ENCODE measurements around the gene QKI. TPM values are rescaled to one million over a fixed set of nuclear protein-coding genes. Genes with fewer than 3 reads are reported as not detected.
"Not testable (repeated sequence)": the region's sequence is repeated elsewhere in the genome, so short reads cannot be mapped to it uniquely, and the experiment has no call there.

Gene QKI
- total RNA-seq, 2 donors from 2014 or later: 9.1 to 28.0 TPM

DNA sequence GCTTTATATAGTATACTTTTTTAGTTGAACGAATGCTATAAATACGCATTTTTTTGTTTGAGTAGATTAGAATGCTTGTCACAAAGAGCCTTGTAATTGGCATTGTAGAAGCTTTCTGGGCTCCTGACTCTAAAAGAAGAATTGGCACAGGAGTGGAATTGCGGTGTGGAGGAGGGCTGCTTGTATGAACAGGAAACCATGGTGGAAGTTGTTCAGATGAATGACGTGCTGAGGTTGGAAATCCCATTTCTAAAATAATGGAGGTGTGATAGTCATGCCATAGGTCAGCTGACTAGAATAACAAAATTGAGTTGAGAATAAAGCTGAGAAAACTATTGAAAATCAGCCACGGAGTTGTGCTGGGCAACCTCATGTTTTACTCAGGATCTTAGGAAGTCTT lies 174.9 kb downstream of the QKI start:
- Histone ChIP-seq H3K9me3 (no peaks in the 10 kb centered on the region), H3K27ac (no peak overlapping the region), H3K4me1 (no peaks in the 10 kb centered on the region), H3K27me3 (no peaks in the 10 kb centered on the region), H3K9ac (ENCODE audit: low read depth in 2 of 2, low read length in 2 of 2) (no peak overlapping the region), H3K36me3 (no peaks in the 10 kb centered on the region), H3K4me3 (no peak overlapping the region)
- TF ChIP-seq, protein P1, sequence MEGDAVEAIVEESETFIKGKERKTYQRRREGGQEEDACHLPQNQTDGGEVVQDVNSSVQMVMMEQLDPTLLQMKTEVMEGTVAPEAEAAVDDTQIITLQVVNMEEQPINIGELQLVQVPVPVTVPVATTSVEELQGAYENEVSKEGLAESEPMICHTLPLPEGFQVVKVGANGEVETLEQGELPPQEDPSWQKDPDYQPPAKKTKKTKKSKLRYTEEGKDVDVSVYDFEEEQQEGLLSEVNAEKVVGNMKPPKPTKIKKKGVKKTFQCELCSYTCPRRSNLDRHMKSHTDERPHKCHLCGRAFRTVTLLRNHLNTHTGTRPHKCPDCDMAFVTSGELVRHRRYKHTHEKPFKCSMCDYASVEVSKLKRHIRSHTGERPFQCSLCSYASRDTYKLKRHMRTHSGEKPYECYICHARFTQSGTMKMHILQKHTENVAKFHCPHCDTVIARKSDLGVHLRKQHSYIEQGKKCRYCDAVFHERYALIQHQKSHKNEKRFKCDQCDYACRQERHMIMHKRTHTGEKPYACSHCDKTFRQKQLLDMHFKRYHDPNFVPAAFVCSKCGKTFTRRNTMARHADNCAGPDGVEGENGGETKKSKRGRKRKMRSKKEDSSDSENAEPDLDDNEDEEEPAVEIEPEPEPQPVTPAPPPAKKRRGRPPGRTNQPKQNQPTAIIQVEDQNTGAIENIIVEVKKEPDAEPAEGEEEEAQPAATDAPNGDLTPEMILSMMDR (IDR thresholded peaks at IDR 0.05): no peak
- intact Hi-C loops (cut with DNase I): no loop called here
- DNase-seq: no peak

DNA sequence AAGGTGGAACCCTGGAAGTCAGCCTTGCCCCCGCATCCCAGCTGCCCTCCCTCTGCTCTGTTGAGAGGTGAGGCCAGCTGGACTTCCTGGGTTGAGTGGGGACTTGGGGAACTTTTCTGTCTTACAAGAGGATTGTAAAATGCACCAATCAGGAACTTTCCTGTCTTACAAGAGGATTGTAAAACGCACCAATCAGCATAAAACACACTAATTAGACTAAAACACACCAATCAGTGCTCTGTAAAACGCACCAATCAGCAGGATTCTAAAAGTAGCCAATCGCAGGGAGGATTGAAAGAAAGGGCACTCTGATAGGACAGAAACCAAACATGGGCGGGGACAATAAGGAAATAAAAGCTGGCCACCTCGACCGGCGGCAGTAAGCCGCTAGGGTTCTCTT lies 175.6 kb downstream of the QKI start:
- intact Hi-C loops (cut with DNase I); H3K36me3 ChIP-seq; DNase-seq; H3K9ac ChIP-seq (ENCODE audit: low read depth in 2 of 2, low read length in 2 of 2); H3K27me3 ChIP-seq; H3K9me3 ChIP-seq; H3K4me1 ChIP-seq; H3K27ac ChIP-seq; H3K4me3 ChIP-seq: not testable (repeated sequence)

DNA sequence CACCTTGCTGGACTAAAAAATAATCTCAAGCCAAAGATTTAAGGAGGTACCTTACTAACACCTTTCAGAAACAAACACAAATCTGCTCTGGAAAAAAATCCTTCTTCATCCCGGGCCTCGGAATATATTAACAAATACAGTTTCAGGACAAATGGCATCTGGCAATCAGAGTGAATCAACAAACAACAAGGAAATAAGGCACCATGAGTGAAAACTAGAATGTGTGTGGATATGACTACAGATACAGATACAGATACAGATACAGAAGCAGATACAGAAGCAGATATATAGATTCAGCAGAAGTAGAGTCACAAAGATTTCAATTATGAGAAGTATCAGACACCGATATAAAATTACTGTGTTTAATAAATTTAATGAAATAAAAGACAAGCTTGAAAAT lies 178.4 kb downstream of the QKI start:
- Histone ChIP-seq H3K27ac (no peak overlapping the region), H3K9me3 (no peaks in the 10 kb centered on the region), H3K9ac (ENCODE audit: low read depth in 2 of 2, low read length in 2 of 2) (no peak overlapping the region), H3K4me3 (no peak overlapping the region), H3K4me1 (no peaks in the 10 kb centered on the region), H3K27me3 (no peaks in the 10 kb centered on the region), H3K36me3 (no peaks in the 10 kb centered on the region)
- TF ChIP-seq, protein P1 (IDR thresholded peaks at IDR 0.05): no peak
- intact Hi-C loops (cut with DNase I): no loop called here
- DNase-seq: no peak

DNA sequence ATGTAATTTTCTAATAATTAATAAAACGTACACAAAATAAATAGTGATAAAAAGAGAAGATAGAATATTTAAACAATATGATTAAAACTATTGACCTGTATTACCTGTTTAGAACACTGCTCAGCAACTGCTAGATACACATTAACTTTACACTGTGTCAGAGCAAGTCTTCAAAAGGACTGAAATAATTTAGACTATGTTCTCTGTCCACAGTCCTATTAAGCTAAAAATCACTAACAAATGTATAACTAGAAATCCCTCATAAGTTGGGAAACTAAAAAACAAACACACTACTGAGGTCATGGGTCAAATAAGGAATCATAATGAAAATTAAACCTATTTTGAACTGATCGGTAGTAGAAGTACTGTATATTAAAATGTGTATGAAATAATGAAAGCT lies 181.7 kb downstream of the QKI start:
- Histone ChIP-seq H3K4me1 (no peaks in the 10 kb centered on the region), H3K27ac (no peak overlapping the region), H3K9me3 (no peaks in the 10 kb centered on the region), H3K36me3 (no peaks in the 10 kb centered on the region), H3K4me3 (no peak overlapping the region), H3K9ac (ENCODE audit: low read depth in 2 of 2, low read length in 2 of 2) (no peak overlapping the region), H3K27me3 (no peaks in the 10 kb centered on the region)
- intact Hi-C loops (cut with DNase I): no loop called here
- TF ChIP-seq, protein P1 (IDR thresholded peaks at IDR 0.05): no peak
- no peak for DNase-seq

DNA sequence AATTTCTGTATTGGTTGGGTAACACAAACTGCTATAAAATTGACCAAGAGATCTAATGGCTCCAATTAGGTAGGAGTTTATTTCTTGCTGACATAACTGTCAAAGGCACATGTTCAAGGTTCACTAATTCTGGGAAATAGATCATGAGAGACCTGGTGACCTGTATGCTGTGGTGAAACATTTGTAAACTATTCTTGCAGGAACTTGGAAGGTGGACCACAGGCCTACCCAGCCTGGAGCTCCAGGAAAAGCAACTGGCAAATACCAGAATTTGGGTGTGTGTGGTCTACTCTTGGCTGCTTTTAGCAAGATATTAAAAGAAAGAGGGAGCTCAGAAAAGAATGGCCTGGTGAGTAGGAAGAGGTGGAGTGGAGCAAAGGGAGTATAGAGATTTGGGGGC lies 184.6 kb downstream of the QKI start:
- Histone ChIP-seq H3K9me3 (no peaks in the 10 kb centered on the region), H3K27ac (no peak overlapping the region), H3K4me1 (no peaks in the 10 kb centered on the region), H3K9ac (ENCODE audit: low read depth in 2 of 2, low read length in 2 of 2) (no peak overlapping the region), H3K27me3 (no peaks in the 10 kb centered on the region), H3K36me3 (no peaks in the 10 kb centered on the region), H3K4me3 (no peak overlapping the region)
- DNase-seq: no peak
- TF ChIP-seq, protein P1 (IDR thresholded peaks at IDR 0.05): no peak
- intact Hi-C loops (cut with DNase I): no loop called here

DNA sequence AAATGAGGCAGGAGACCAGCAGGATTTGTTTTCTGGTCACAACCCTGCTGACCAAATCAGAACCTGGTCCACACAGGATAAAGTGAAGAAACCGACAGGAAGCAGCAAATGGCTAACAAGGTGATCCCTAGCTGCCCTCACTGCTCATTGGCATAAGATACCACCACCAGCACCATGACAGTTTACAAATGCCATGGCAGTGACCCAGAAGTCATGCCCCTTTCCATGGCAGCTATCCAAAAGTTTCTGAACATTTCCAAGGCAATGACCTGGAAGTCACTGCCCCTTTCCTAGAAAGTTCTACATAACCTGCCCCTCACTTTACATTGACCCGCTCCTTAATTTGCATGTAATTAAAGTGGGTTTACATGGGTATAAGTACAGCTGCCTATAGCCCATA lies 185.2 kb downstream of the QKI start:
- no peak overlapping the region for H3K4me3 ChIP-seq
- no peak for DNase-seq
- no peaks in the 10 kb centered on the region for H3K4me1 ChIP-seq
- no peaks in the 10 kb centered on the region for H3K27me3 ChIP-seq
- H3K36me3 ChIP-seq: no peaks in the 10 kb centered on the region
- intact Hi-C loops (cut with DNase I): no loop called here
- TF ChIP-seq, protein P1 (IDR thresholded peaks at IDR 0.05): no peak
- H3K27ac ChIP-seq: no peak overlapping the region
- no peaks in the 10 kb centered on the region for H3K9me3 ChIP-seq
- H3K9ac ChIP-seq (ENCODE audit: low read depth in 2 of 2, low read length in 2 of 2): no peak overlapping the region

All from colonic mucosa (tissue), 4 donors.